HCT116 (cell line): ENCODE data around the gene CTXN2.

Source experiments
- CTCF ChIP-seq, 3 experiments: fragments of 200-600 bp in 1 of 3; sonication (generic) in 1 of 3; IDR thresholded peaks in 2 of 3; conservative IDR thresholded peaks in 1 of 3; 2 replicates each; pipeline ENCODE4 v1.5.1; 2012 to 2017; ENCODE audit warnings: low read depth in 2 of 3, low read length in 2 of 3, antibody characterized with exemption in 1 of 3, borderline replicate concordance in 1 of 3, control low read depth in 1 of 3, mild to moderate bottlenecking in 1 of 3, mixed read lengths in 1 of 3, mixed run types in 1 of 3, moderate library complexity in 1 of 3; ENCODE audit not compliant: insufficient read depth in 1 of 3
- POLR2A ChIP-seq: IDR thresholded peaks from 2 replicates; pipeline ENCODE4 v1.7.0; 2011; ENCODE audit warnings: borderline replicate concordance; ENCODE audit not compliant: insufficient read depth, insufficient read length; ENCODE audit errors: extremely low read depth
- POLR2AphosphoS5 ChIP-seq: IDR thresholded peaks from 2 replicates; pipeline ENCODE4 v1.6.1; 2011; ENCODE audit warnings: mild to moderate bottlenecking, low read depth, low read length, moderate library complexity
- RAD21 ChIP-seq: IDR thresholded peaks from 2 replicates; pipeline ENCODE4 v1.6.1; 2012; ENCODE audit warnings: low read depth, mild to moderate bottlenecking
- SP1 ChIP-seq: IDR thresholded peaks from 2 replicates; pipeline ENCODE4 v1.6.1; 2012; ENCODE audit warnings: low read depth

- no peak for TF ChIP-seq POLR2AphosphoS5
- no peak for TF ChIP-seq CTCF (IDR thresholded peaks at IDR 0.05 in 2 of 3, conservative IDR thresholded peaks at IDR 0.05 in 1 of 3; ENCODE audit: borderline replicate concordance in 1 of 3, insufficient read depth in 1 of 3, low read depth in 2 of 3, low read length in 2 of 3)
- no peak for TF ChIP-seq SP1
- TF ChIP-seq POLR2A: no peak
- no peak for TF ChIP-seq RAD21
These were observed 37.9 kb upstream of the CTXN2 start for GRCh38 chr15:48153526-48153925.
